GM19023 (cell line): Measurements from ENCODE around the gene DYNC1H1.
A peak's percentile ranks its signal among the peaks of the same experiment; 100 is the strongest.

Experiments used
- ATAC-seq: cut with Tn5 transposase; IDR thresholded peaks from one replicate; pipeline ENCODE4 v1.9.1; 2021; ENCODE audit warnings: mild to moderate bottlenecking, moderate library complexity; ENCODE audit not compliant: unreplicated experiment

DYNC1H1 gene

DNA sequence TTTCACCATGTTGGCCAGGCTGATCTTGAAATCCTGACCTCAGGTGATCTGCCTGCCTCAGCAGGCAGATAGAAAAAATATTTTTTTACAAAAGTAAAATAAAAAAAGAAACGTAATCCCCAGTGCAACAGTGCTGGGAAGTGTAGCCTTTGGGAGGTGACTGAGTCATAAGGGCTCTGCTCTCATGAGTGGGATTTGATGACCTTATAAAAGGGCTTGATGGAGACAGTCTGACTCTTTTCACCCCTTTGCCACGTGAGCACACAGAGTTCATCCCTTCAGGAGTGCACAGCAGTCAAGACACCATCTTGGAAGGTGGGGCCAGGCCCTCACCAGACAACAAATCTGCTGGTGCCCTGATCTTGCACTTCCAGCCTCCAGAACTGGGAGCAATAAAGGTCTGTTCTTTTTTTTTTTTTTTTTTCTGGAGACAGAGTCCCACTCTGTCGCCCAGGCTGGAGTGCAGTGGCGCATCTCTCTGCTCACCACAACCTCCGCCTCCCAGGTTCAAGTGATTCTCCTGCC lies 24.7 kb upstream of the DYNC1H1 start:
- ATAC-seq, result no peak

DNA sequence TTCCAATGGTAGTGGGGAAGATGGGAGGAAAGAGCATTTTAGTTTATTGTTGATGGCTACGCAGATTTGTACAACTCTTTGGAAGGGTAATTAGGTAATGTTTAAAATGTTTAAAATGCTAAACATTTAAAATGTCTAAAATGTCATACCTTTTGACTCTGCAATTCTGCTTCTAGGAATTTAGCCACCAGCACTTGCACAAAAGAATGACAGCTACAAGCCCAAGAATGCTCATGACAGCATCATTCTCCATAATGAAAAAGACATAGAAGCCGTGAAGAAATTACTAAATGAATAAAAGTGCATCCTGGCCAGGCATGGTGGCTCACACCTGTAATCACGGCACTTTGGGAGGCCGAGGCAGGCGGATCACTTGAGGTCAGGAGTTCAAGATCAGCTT lies 19.9 kb upstream of the DYNC1H1 start:
- no peak for ATAC-seq

DNA sequence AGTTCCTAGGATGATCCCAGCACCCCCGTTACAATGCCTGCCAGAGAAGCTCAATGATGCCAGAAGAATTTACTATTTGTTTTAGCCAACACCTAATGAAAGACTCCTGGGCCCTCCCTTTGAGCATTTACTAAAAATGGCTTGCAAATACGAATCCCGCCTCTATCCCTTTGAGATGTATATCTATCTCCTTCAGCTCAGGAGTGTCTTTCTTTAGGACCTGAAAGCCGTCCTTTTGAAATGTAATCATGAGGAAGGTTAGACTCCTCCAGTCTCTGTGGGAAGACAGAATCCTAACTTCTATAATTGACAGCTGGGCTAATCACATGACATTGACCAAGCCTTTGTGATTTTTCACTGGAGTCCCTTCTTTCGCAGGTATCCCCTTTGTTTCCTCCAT lies 19.2 kb upstream of the DYNC1H1 start:
- ATAC-seq, result no peak

GRCh38 chr14:101947577-101947903 lies 16.8 kb upstream of the DYNC1H1 start:
- ATAC-seq, result peak; percentile 9

DNA sequence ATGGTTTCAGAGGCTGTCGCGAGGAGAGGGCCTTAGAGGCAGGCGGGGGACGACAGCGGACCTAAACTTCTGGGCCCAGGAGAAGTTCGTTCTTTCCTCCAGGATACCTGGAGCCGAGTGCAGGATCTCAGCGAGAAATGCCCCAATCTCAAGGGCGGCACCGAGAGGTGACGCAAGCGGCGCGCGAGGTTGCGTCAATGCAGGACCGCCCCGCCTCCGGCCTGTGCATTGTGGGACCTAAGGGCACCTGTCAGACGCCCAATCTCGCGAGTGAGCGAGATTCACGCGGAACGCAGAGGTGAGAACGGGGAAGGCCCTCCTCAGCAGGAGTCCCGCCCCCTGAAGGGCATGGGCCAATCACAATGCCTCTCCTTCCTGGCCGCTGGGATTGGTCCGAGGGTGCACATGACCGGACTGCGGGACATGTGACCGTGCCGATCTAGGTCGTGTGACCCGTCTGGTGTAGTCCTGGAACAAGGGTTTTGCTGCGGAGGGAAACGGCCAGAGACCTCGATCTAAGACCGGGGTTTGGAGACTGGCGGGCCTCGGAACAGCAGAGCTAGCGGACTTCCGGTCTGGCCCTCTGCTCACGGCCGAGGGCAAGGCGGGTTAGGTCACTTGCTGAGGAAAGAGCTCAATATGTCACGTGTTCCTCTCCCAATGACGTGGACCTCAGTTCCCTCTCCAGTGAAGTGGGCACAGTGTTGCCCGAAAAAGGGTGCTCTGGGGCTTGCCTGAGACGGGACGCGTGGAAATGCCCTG lies 16.3 kb upstream of the DYNC1H1 start:
- peak; percentile 97 for ATAC-seq

GRCh38 chr14:101948666-101949216 lies 15.6 kb upstream of the DYNC1H1 start:
- no peak for ATAC-seq

DNA sequence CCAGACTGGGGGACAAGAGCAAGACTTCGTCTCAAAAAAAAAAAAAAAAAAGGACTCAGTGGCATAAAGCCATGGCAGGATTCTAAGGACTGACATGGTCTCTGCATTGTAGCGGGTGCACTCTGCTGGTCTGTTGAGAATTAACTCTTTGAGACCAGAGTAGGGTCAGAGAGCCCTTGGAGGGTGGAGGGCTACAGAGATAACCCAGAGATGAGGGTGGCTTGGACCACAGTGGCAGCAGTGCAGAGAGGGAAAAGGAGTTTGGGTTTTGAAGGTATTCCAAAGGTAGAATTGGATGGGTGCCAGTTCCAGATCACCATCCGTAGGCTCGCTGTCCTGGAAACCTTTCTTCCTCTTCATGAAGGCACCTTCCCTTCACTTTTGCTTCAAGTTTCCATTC lies 14.3 kb upstream of the DYNC1H1 start:
- no peak for ATAC-seq

GRCh38 chr14:101950516-101951215 lies 13.7 kb upstream of the DYNC1H1 start:
- ATAC-seq, result no peak

DNA sequence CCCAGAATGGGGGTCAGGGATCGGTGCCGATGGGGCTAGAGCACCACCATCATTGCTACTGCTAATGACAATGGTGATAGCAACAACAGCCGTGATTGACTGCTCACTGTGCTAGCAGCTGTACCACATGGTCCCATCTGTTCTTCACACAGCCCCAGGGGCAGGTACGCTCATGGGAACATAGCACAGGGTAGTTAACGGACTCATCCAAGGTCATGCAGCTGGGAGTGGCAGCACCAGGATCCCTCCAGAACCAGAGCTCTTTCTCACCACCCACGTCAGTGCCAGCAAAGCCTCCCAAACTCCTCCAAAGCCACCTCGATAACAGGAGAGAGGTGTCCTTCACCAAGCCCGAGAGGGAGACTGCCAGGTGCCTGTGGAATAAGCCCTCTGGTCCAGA lies 11.2 kb upstream of the DYNC1H1 start:
- ATAC-seq, result no peak

GRCh38 chr14:101954501-101954900 lies 9.9 kb upstream of the DYNC1H1 start:
- ATAC-seq, result no peak

- ATAC-seq, result no peak
Measured at GRCh38 chr14:101955695-101956161, 8.6 kb upstream of the DYNC1H1 start.

GRCh38 chr14:101956179-101956885 lies 8.0 kb upstream of the DYNC1H1 start:
- no peak for ATAC-seq

DNA sequence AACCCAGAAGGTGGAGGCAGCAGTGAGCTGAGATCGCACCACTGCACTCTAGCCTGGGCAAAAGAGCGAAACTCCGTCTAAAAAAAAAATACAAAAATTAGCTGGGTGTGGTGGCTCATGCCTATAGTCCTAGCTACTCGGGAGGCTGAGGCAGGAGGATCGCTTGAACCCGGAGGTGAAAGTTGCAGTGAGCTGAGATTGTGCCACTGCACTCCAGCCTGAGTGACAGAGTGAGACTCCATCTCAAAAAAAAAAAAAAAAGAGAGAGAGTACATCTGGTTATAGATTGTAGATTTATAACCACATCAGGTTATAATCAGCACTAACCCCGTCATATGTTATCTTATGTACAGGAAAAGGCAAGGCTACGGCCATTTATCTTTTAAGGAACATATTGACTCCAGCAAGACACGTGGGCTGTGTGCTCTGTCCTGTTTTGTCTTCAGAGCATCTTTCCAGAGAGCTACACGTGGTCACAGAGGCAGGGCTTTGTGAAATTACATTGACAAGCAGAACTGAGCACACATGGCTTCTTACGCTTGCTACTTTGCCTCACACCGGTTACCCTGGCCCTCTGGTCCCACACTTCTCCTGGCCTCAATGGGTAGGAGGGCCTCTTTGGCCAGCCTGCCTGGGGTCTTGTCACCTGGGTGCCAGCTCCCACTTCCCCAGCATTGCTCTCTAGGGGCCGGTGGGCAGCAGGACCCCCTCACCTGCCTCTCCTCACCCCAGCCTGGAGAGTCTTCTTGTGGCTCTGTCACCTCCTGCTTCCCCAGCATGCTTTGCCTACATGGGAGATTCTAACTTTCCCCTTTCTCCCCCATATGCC lies 6.8 kb upstream of the DYNC1H1 start:
- no peak for ATAC-seq

- ATAC-seq, result no peak
Measured at GRCh38 chr14:101958418-101959180, 5.8 kb upstream of the DYNC1H1 start.

DNA sequence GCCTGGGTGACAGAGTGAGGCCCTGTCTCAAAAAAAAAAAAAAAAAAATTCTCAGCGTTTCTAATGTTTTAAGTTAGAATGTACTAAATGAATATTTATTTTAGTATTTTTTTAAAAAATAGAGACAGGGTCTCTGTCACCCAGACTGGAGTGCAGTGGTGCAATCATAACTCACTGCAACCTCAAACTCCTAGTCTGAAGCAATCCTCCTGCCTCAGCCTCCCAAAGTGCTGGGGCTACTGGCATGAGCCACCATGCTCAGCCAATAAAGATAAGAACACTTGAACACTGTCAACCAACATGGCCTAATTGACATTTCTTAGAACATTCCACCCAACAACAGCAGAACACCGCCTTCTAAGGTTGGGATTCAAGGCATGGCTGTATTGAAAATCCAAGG lies 5.1 kb upstream of the DYNC1H1 start:
- no peak for ATAC-seq

- ATAC-seq, result no peak
Measured at GRCh38 chr14:101960225-101960624, 4.1 kb upstream of the DYNC1H1 start.

- no peak for ATAC-seq
Measured at GRCh38 chr14:101961011-101961721, 3.2 kb upstream of the DYNC1H1 start.

- no peak for ATAC-seq
Measured at GRCh38 chr14:101961746-101962502, 2.4 kb upstream of the DYNC1H1 start.
